ENCODE measurements around the gene SUGCT.

SUGCT gene

DNA sequence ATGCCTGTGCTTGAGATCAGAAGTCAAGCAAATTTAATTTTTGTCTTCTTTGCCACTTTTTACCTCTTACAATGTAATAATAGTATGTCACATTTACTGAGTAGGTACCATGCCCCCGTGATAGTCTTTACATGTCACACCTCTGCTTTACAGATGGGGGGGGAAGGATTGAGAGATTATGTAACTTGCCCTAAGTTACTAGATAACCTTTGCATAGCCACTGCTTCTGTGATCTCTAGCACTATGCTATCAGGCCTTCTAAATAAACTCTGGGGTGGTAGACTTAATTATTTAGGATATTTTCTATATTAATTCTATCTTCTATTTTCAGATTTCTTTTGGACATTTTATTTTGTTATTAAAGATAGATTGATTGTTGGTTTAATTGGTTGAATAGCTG, 514.4 kb downstream of the SUGCT start:
- no peak for TF ChIP-seq TEAD4 (IDR thresholded peaks at IDR 0.05)
- TF ChIP-seq, protein P1, sequence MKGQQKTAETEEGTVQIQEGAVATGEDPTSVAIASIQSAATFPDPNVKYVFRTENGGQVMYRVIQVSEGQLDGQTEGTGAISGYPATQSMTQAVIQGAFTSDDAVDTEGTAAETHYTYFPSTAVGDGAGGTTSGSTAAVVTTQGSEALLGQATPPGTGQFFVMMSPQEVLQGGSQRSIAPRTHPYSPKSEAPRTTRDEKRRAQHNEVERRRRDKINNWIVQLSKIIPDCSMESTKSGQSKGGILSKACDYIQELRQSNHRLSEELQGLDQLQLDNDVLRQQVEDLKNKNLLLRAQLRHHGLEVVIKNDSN (IDR thresholded peaks at IDR 0.05) = no peak
- no peak for TF ChIP-seq TAF1 (IDR thresholded peaks at IDR 0.05; ENCODE audit: low read depth)
- TF ChIP-seq CREB1 (IDR thresholded peaks at IDR 0.05; ENCODE audit: low read depth) = no peak
- TF ChIP-seq EGR1 (IDR thresholded peaks at IDR 0.05) = no peak
- no peak for TF ChIP-seq NFIC (IDR thresholded peaks at IDR 0.05)
- TF ChIP-seq, protein P2, sequence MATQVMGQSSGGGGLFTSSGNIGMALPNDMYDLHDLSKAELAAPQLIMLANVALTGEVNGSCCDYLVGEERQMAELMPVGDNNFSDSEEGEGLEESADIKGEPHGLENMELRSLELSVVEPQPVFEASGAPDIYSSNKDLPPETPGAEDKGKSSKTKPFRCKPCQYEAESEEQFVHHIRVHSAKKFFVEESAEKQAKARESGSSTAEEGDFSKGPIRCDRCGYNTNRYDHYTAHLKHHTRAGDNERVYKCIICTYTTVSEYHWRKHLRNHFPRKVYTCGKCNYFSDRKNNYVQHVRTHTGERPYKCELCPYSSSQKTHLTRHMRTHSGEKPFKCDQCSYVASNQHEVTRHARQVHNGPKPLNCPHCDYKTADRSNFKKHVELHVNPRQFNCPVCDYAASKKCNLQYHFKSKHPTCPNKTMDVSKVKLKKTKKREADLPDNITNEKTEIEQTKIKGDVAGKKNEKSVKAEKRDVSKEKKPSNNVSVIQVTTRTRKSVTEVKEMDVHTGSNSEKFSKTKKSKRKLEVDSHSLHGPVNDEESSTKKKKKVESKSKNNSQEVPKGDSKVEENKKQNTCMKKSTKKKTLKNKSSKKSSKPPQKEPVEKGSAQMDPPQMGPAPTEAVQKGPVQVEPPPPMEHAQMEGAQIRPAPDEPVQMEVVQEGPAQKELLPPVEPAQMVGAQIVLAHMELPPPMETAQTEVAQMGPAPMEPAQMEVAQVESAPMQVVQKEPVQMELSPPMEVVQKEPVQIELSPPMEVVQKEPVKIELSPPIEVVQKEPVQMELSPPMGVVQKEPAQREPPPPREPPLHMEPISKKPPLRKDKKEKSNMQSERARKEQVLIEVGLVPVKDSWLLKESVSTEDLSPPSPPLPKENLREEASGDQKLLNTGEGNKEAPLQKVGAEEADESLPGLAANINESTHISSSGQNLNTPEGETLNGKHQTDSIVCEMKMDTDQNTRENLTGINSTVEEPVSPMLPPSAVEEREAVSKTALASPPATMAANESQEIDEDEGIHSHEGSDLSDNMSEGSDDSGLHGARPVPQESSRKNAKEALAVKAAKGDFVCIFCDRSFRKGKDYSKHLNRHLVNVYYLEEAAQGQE (IDR thresholded peaks at IDR 0.05; ENCODE audit: low read depth) = no peak
- no peak for TF ChIP-seq CEBPB (IDR thresholded peaks at IDR 0.05)

DNA sequence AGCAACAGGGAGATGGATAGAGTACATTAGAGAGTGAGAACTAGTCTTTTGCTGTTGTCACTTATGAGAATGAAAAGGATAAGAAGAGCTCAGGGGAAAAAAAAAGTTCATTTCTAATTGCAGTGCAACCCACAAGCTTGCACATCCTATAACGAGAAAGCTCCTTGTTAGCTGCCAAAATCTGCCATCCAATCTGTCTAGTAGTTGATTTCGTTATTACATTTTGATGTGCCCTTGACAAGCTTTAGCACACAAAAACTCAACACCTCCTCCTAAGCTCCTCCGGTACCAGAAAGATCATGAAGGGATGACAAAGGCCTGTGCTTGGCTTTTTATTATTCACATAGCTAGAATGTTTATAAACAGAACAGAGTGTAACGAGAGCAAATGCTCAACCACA, 519.4 kb downstream of the SUGCT start:
- TF ChIP-seq TAF1 (IDR thresholded peaks at IDR 0.05; ENCODE audit: low read depth) (no peak), ZBTB7A (IDR thresholded peaks at IDR 0.05; ENCODE audit: low read depth) (no peak), TCF12 (IDR thresholded peaks at IDR 0.05; ENCODE audit: low read depth) (no peak), CREB1 (IDR thresholded peaks at IDR 0.05; ENCODE audit: low read depth) (no peak), RAD21 (IDR thresholded peaks at IDR 0.05; ENCODE audit: low read depth) (no peak), YY1 (IDR thresholded peaks at IDR 0.05; ENCODE audit: low read depth) (no peak), TEAD4 (IDR thresholded peaks at IDR 0.05) (no peak), FOXM1 (IDR thresholded peaks at IDR 0.05; ENCODE audit: borderline replicate concordance, low read depth) (no peak), EP300 (IDR thresholded peaks at IDR 0.05; ENCODE audit: borderline replicate concordance) (no peak), CEBPB (IDR thresholded peaks at IDR 0.05) (no peak), NFIC (IDR thresholded peaks at IDR 0.05) (no peak), EGR1 (IDR thresholded peaks at IDR 0.05) (no peak)
- TF ChIP-seq, protein P1 (IDR thresholded peaks at IDR 0.05) = no peak
- TF ChIP-seq, protein P3, sequence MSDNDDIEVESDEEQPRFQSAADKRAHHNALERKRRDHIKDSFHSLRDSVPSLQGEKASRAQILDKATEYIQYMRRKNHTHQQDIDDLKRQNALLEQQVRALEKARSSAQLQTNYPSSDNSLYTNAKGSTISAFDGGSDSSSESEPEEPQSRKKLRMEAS (IDR thresholded peaks at IDR 0.05) = no peak
- TF ChIP-seq, protein P2 (IDR thresholded peaks at IDR 0.05; ENCODE audit: low read depth) = no peak

DNA sequence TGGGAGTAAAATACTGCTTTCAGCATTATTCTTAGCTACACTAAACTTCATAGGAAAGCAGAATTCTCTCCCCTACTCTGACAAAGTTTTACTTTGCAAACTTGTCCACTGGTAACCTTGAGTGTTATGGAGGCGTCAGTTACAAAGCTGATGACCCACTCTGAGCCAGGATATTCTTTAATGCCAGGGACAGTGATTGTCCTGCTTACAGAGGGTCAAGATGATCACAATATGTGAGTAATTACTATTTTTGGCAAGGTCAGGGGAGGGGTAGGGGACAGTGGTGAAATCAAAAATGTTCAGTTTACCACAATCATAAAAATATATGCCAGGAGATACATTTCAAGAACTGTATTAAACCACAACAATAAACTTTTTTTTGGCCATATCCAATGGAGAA, 520.6 kb downstream of the SUGCT start:
- TF ChIP-seq EP300 (IDR thresholded peaks at IDR 0.05; ENCODE audit: borderline replicate concordance) (no peak), EGR1 (IDR thresholded peaks at IDR 0.05) (no peak), CREB1 (IDR thresholded peaks at IDR 0.05; ENCODE audit: low read depth) (no peak), CEBPB (IDR thresholded peaks at IDR 0.05) (no peak), ZBTB7A (IDR thresholded peaks at IDR 0.05; ENCODE audit: low read depth) (no peak), TCF12 (IDR thresholded peaks at IDR 0.05; ENCODE audit: low read depth) (no peak), YY1 (IDR thresholded peaks at IDR 0.05; ENCODE audit: low read depth) (no peak), NFIC (IDR thresholded peaks at IDR 0.05) (no peak), TEAD4 (IDR thresholded peaks at IDR 0.05) (no peak), RAD21 (IDR thresholded peaks at IDR 0.05; ENCODE audit: low read depth) (no peak), FOXM1 (IDR thresholded peaks at IDR 0.05; ENCODE audit: borderline replicate concordance, low read depth) (no peak)
- TF ChIP-seq, protein P2 (IDR thresholded peaks at IDR 0.05; ENCODE audit: low read depth) = no peak

DNA sequence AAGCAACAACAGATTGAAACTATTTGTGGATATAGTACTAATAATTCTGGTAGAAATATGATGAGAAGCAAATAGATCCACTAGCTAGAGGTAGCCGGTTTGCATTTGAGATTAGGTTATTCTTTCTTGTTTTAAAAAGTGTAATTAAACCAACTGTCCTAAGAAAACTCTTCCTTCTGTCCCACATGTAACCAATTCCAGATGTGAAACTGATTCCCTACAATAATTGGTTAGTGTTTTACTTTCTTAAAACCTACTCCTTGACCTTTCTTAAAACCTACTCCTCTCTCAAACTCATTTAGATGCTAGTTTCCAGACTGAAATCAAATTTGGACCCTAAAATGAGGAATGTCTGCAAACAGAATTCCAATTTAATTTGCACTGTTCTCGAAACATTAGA, 521.5 kb downstream of the SUGCT start:
- TF ChIP-seq, protein P1 (IDR thresholded peaks at IDR 0.05) = no peak
- TF ChIP-seq NFIC (IDR thresholded peaks at IDR 0.05) (no peak), TAF1 (IDR thresholded peaks at IDR 0.05; ENCODE audit: low read depth) (no peak), ZBTB7A (IDR thresholded peaks at IDR 0.05; ENCODE audit: low read depth) (no peak), EP300 (IDR thresholded peaks at IDR 0.05; ENCODE audit: borderline replicate concordance) (no peak), EGR1 (IDR thresholded peaks at IDR 0.05) (no peak), FOXM1 (IDR thresholded peaks at IDR 0.05; ENCODE audit: borderline replicate concordance, low read depth) (no peak)

Data from Ishikawa (cell line).